ENCODE measurements around the gene IVD.

DNA sequence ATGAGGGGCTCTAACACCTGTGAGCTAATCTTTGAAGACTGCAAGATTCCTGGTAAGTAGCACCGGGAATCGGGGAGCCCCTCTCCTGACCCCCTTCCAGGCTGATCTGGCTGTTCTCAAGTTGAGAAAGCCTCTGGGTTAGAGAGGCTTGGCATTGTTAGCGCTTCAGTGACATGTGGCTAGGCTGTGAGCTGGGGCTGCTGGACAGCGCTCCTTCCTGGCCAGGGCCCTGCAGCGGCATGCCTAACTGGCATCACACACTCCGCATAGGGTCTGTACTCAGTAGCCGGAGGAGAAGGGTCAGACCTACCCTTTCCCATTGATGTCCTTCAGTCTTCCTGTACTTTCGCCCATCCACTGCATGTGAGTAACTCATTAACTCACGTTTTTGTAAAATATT is 7.4 kb downstream of the IVD start:
- TF ChIP-seq YY1 (IDR thresholded peaks at IDR 0.05; ENCODE audit: insufficient read depth, insufficient read length): no peak
- TF ChIP-seq ZNF274 (IDR thresholded peaks at IDR 0.05; ENCODE audit: low read depth, low read length): no peak
- no peak for TF ChIP-seq SUZ12 (IDR thresholded peaks at IDR 0.05; ENCODE audit: extremely low read depth, insufficient read depth, insufficient read length)

All from NT2/D1 (cell line).